Activated CD8-positive, alpha-beta memory T cell treated with anti-CD3 and anti-CD28 coated beads, Interleukin-2, amount 10 ng/mL, durations not matched to agents 7 days and 5 days (primary cell): ENCODE measurements around the gene ECHDC3. TPM values are rescaled to one million over a fixed set of nuclear protein-coding genes. Genes with fewer than 3 reads are reported as not detected.

Experiments
- ATAC-seq: fragments of 150-1000 bp; cut with Tn5 transposase; one replicate; pipeline ENCODE4 v1.10.0; 2021; ENCODE audit warnings: moderate library complexity
- CTCF ChIA-PET: fragments of 350-600 bp; sonication (Branson Sonifier 250); formaldehyde crosslinking; loops from one replicate; lab custom pipeline; 2021; ENCODE audit warnings: antibody characterized with exemption; lab: Charles Lee
- DNase-seq: peaks from one replicate; pipeline ENCODE4 v3.0.0-alpha.2; 2020
- H3K27ac Mint-ChIP-seq: one replicate; pipeline ENCODE4 v1.8.0; 2021; ENCODE audit warnings: mild to moderate bottlenecking, mixed read lengths
- H3K27me3 Mint-ChIP-seq: one replicate; pipeline ENCODE4 v1.8.0; 2021; ENCODE audit warnings: mixed read lengths
- H3K36me3 Mint-ChIP-seq: one replicate; pipeline ENCODE4 v1.8.0; 2021; ENCODE audit warnings: mild to moderate bottlenecking, mixed read lengths
- H3K4me1 Mint-ChIP-seq: one replicate; pipeline ENCODE4 v1.8.0; 2021; ENCODE audit warnings: mixed read lengths
- H3K4me3 Mint-ChIP-seq: one replicate; pipeline ENCODE4 v1.8.0; 2021; ENCODE audit warnings: mild to moderate bottlenecking, moderate library complexity, mixed read lengths
- H3K9me3 Mint-ChIP-seq: one replicate; pipeline ENCODE4 v1.8.0; 2022; ENCODE audit warnings: low read depth, mixed read lengths
- total RNA-seq, 2 experiments: library from RNA; stranded (reverse); gene quantifications; one replicate each; pipeline ENCODE4 v1.2.3, GENCODE V29; 2021

Gene ECHDC3
- total RNA-seq, 2 experiments from 2014 or later = 0.16 TPM; not detected in 1

DNA sequence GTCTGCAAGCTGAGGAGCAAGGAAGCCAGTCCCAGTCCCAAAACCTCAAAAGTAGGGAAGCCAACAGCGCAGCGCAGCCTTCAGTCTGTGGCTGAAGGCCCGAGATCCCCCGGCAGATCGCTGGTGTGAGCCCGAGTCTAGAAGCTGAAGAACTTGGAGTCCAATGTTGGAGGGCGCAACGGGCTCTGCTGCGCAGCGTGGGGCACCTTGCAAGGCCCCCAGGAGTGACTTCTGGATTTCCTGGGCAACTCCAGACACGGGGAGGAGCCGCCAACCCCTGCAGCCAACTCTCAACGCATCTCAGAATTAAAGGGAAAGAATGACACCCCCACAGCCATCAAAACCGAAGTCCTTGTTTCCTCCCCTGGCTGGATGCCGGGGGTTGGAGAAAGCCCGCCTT, 62.2 kb downstream of the ECHDC3 start:
- CTCF ChIA-PET = no interaction called here
- Mint-ChIP-seq H3K36me3 (no peaks in the 10 kb centered on the region), H3K27me3 (peaks cover 25% of the 10 kb centered on the region), H3K9me3 (no peaks in the 10 kb centered on the region), H3K27ac (no peak overlapping the region), H3K4me3 (no peak overlapping the region), H3K4me1 (no peaks in the 10 kb centered on the region)
- no peak for DNase-seq
- ATAC-seq = no peak

DNA sequence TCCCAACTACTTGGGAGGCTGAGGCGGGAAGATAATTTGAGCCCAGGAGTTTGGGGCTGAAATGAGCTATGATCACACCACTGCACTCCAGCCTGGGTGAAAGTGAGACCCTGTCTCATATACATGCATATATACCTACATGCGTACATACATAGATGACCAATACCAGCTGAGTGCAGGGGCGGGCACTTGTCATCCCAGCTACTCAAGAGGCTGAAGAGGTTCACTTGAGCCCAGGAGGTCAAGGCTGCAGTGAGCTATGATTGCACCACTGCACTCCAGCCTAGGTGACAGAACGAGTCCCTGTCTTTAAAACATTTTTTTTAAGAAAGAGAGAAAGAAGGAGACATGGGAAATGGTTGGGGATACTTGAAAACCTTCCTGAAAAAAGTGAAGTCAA, 63.6 kb downstream of the ECHDC3 start:
- H3K27ac Mint-ChIP-seq = no peak overlapping the region

DNA sequence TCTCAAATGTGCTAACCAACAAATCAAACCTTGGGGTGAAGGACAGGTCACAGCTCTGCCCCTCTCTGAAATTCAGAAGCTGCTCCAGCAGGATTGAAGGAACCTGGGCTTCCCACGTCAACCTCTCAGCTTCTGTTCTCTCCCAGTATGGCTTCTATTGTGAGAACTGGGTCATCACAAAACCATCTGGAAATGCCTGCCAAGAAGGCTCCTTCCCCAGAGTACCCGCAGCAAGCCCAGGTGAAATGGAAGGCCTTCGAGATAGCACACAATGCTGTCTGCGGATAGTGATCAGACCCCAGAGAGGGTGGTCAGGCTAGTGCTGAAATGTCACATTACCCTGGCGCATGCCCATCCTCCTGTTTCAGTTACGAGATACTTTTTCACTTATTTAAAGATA, 64.5 kb downstream of the ECHDC3 start:
- Mint-ChIP-seq H3K27ac (no peak overlapping the region), H3K4me3 (no peak overlapping the region), H3K4me1 (no peaks in the 10 kb centered on the region), H3K36me3 (no peaks in the 10 kb centered on the region), H3K27me3 (peaks cover 30% of the 10 kb centered on the region), H3K9me3 (no peaks in the 10 kb centered on the region)
- CTCF ChIA-PET = no interaction called here
- DNase-seq (no peak), ATAC-seq (no peak)

More for the DNA sequence above, 63.6 kb downstream of the ECHDC3 start:
- Mint-ChIP-seq H3K27me3 (peaks cover 28% of the 10 kb centered on the region), H3K4me1 (no peaks in the 10 kb centered on the region), H3K4me3 (no peak overlapping the region), H3K9me3 (no peaks in the 10 kb centered on the region), H3K36me3 (no peaks in the 10 kb centered on the region)
- CTCF ChIA-PET = no interaction called here
- DNase-seq (no peak), ATAC-seq (no peak)

DNA sequence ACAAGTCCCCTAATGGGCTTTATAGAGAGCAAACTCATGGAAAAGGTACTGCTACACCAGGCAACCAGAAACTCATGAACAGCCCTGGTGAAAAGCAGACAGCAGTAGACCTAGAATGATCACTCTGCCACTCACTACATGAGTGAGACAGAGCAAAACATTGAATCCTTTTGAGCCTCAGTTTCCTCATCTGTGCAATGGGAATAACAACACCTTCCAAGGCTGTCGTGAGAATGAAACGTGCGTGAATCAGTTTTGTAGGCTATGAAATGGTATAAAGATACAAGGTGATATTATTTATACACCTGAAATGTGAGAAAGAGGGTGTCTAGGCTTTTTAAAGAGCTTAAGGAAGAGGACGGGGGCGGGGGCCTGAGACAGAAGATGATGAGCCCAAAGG, 66.6 kb downstream of the ECHDC3 start:
- H3K9me3 Mint-ChIP-seq = no peaks in the 10 kb centered on the region
- no peak overlapping the region for H3K4me3 Mint-ChIP-seq
- ATAC-seq = no peak
- no peaks in the 10 kb centered on the region for H3K4me1 Mint-ChIP-seq
- H3K27ac Mint-ChIP-seq = no peak overlapping the region
- CTCF ChIA-PET = no interaction called here
- H3K36me3 Mint-ChIP-seq = no peaks in the 10 kb centered on the region
- DNase-seq = no peak
- H3K27me3 Mint-ChIP-seq = peaks cover 30% of the 10 kb centered on the region

DNA sequence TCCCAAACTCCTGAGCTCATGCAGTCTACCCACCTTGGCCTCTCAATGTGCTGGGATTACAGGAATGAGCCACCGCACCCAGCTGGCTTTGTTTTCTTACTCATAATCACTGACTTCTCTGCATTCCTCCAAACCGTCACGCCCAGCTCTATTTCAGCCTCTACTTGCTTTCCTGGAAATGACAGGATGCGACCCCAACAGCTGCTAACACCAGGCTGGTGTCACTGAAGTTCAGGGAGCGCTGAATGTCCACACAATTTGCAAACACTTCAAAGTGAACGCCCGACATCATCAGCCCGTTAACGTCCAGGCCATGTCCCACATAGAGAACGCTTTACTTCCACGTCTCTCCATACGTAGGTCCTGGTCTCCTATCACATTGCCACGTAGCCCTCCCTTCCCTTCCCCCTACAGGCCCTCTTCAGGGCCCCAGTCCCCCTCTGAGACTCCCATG, 68.2 kb downstream of the ECHDC3 start:
- CTCF ChIA-PET = interaction anchor here (2.1 kb wide), 1 partner anchor 10 kb away, joined by 6 read pairs; no protein-coding TSS in a partner anchor

GRCh38 chr10:11810973-11811372, 68.8 kb downstream of the ECHDC3 start:
- Mint-ChIP-seq H3K27me3 (peaks cover 28% of the 10 kb centered on the region), H3K4me1 (no peaks in the 10 kb centered on the region), H3K4me3 (no peak overlapping the region), H3K27ac (no peak overlapping the region), H3K9me3 (no peaks in the 10 kb centered on the region), H3K36me3 (no peaks in the 10 kb centered on the region)
- DNase-seq (no peak), ATAC-seq (no peak)
- CTCF ChIA-PET = interaction anchor here (0.5 to 2.1 kb wide), 2 partner anchors 9 to 45 kb away, joined by 3 to 6 read pairs; no protein-coding TSS in a partner anchor

More for the DNA sequence above, 68.2 kb downstream of the ECHDC3 start:
- no peaks in the 10 kb centered on the region for H3K36me3 Mint-ChIP-seq
- H3K27me3 Mint-ChIP-seq = peaks cover 30% of the 10 kb centered on the region
- no peaks in the 10 kb centered on the region for H3K9me3 Mint-ChIP-seq
- H3K4me1 Mint-ChIP-seq = no peaks in the 10 kb centered on the region
- ATAC-seq (no peak), DNase-seq (no peak)
- no peak overlapping the region for H3K4me3 Mint-ChIP-seq
- H3K27ac Mint-ChIP-seq = no peak overlapping the region

- ATAC-seq = no peak
- Mint-ChIP-seq H3K27me3 (peaks cover 14% of the 10 kb centered on the region), H3K36me3 (no peaks in the 10 kb centered on the region), H3K4me3 (no peak overlapping the region), H3K9me3 (no peaks in the 10 kb centered on the region), H3K27ac (no peak overlapping the region), H3K4me1 (no peaks in the 10 kb centered on the region)
- no peak for DNase-seq
- CTCF ChIA-PET = interaction anchor here (1.3 kb wide), 1 partner anchor 9 kb away, joined by 4 read pairs; no protein-coding TSS in a partner anchor
Measured at GRCh38 chr10:11813177-11813576, 71.0 kb downstream of the ECHDC3 start.

Other genes starting within 250 kb of the ECHDC3 start
- gene USP6NL, start 130.7 kb upstream of the ECHDC3 start, total RNA-seq = 1 to 10 TPM in 1 of 2 experiments, under 1 TPM in 1; 0.49 to 1.1 TPM
- gene PROSER2, start 81.0 kb downstream of the ECHDC3 start, total RNA-seq = under 1 TPM; 0.23 TPM